ENCODE measurements around the gene AKR1E2. TPM values are rescaled to one million over a fixed set of nuclear protein-coding genes. Genes with fewer than 3 reads are reported as not detected.

AKR1E2 gene
- total RNA-seq (10 to 100 TPM in 1 of 9 donors, 1 to 10 TPM in 7, under 1 TPM in 1; 0.97 to 13.5 (median 4.2) TPM), polyA plus RNA-seq (1 to 10 TPM in 2 of 3 donors, under 1 TPM in 1; 0.95 to 3.0 (median 1.2) TPM)
- long read RNA-seq, donor 1, partial matches to known transcripts, result 0 of 1 reads
- long read RNA-seq, donor 1, other reads (novel, unspliced or antisense), result 0 of 1 reads
- long read RNA-seq, donor 2, result 0 reads
- long read RNA-seq, donor 3, result 0 reads
- long read RNA-seq, donor 4, result 0 reads
- long read RNA-seq, donor 5, partial matches to known transcripts, result 0 of 4 reads
- long read RNA-seq, donor 5, other reads (novel, unspliced or antisense), result 2 of 4 reads
- long read RNA-seq, donor 6, result 0 reads
- long read RNA-seq, donor 7, result 0 reads
- long read RNA-seq, donor 8, result 0 reads
- long read RNA-seq, donor 9, partial matches to known transcripts, result 0 of 1 reads
- long read RNA-seq, donor 9, other reads (novel, unspliced or antisense), result 0 of 1 reads
- long read RNA-seq, donor 10, result 0 reads

DNA sequence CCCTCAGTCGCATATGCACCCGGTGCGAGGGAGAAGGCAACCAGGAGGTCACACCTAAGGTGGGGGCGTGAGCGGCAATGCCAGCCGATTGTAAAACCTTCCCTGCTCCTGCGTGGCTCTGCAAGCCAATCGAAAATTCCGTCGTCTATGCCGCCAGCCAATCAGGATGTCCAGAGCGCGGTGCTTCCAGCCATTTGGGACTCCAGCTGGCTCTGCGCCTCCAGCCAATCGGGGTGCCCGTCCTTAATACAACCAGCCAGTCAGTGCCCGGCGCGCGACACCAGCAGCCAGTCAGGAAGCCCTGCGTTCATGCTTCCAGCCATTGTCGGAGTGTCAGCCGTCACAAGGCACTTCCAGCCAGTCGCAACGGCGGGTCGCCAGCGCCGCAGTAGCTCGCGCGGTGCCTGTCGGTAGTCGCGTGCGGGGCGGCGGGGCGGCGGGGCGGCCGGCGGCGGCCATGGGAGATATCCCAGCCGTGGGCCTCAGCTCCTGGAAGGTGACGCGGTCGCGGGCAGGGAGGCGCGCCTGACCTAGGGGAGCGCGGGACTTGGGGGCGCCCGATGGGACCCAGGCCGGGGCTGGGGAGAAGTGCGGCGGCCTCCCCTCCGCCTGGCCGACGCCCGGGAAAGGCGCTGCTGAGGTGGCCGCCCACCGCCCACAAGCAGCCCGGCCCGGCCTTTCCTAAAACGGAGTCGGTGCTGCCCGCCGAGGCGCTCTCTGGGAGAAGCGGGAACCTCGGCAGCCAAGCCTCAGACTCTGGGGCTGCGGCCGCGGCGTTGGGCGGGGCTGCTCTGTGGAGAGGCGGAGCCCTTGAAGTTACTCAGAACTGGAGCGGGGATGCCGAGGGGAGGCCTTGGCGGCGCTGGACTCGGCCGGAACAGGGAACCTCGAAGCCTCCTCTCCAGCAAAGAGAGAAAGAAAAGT lies at the start of gene AKR1E2:
Gene AKR1E2 (plus strand): TSS at position 340 of the 924 bp plus-strand sequence. CDS start 118 bp downstream, at position 458.
- Histone ChIP-seq H3K27ac (peak within 1 kb of the TSS; percentile 35 to 95 (median 91)), H3K27me3 (no peaks in the 10 kb centered on the region), H3K9me3 (replicated peaks in 1 of 3) (no peaks in the 10 kb centered on the region), H3K4me1 (replicated peaks in 1 of 2) (peaks cover 0 to 7% of the 10 kb centered on the region in 2 donors), H3K36me3 (replicated peaks in 1 of 2) (no peaks in the 10 kb centered on the region), H3K4me3 (peak within 1 kb of the TSS in 2 of 4 donors; percentile 41 to 48)
- whole genome bisulfite sequencing, 4 donors, result 10 to 21% (median 16%) methylated on average over 26 to 87 of the region's 87 CpGs
- peak; percentile 28 to 43 for TF ChIP-seq POLR2A (IDR thresholded peaks at IDR 0.05)
- TF ChIP-seq, protein P1, sequence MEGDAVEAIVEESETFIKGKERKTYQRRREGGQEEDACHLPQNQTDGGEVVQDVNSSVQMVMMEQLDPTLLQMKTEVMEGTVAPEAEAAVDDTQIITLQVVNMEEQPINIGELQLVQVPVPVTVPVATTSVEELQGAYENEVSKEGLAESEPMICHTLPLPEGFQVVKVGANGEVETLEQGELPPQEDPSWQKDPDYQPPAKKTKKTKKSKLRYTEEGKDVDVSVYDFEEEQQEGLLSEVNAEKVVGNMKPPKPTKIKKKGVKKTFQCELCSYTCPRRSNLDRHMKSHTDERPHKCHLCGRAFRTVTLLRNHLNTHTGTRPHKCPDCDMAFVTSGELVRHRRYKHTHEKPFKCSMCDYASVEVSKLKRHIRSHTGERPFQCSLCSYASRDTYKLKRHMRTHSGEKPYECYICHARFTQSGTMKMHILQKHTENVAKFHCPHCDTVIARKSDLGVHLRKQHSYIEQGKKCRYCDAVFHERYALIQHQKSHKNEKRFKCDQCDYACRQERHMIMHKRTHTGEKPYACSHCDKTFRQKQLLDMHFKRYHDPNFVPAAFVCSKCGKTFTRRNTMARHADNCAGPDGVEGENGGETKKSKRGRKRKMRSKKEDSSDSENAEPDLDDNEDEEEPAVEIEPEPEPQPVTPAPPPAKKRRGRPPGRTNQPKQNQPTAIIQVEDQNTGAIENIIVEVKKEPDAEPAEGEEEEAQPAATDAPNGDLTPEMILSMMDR (IDR thresholded peaks at IDR 0.05), result no peak
- intact Hi-C loops (cut with DNase I), result no loop called here
- peak; percentile 88 to 98 (median 95) for DNase-seq

DNA sequence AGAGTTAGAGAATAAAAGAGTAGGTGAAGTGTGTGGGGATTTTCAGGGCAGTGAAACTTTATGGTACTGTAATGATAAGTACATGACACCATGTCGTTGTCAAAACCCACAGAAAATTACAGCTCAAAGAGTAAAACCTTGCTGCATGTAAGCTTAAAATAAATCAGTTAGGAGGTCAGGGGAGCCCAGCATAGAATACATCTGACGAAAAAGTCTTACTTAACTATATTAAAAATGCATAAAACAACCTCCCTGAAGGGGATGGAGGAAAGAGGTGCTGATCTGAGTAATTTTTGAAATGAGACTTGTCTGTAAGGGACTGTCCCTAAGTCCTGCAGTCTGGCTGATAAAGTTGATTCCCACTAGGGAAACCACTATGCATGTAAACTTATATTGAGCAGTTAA lies 49.8 kb upstream of the AKR1E2 start:
- Histone ChIP-seq H3K27ac (no peak overlapping the region), H3K4me3 (no peak overlapping the region), H3K27me3 (no peaks in the 10 kb centered on the region), H3K36me3 (replicated peaks in 1 of 2) (no peaks in the 10 kb centered on the region), H3K9me3 (replicated peaks in 1 of 3) (no peaks in the 10 kb centered on the region), H3K4me1 (replicated peaks in 1 of 2) (no peaks in the 10 kb centered on the region)
- TF ChIP-seq, protein P1 (IDR thresholded peaks at IDR 0.05), result no peak
- no peak for TF ChIP-seq POLR2A (IDR thresholded peaks at IDR 0.05)
- intact Hi-C loops (cut with DNase I), result no loop called here
- WGBS, 4 donors, result 62 to 71% (median 65%) methylated on average over 2 of the region's 2 CpGs
- DNase-seq, result no peak

DNA sequence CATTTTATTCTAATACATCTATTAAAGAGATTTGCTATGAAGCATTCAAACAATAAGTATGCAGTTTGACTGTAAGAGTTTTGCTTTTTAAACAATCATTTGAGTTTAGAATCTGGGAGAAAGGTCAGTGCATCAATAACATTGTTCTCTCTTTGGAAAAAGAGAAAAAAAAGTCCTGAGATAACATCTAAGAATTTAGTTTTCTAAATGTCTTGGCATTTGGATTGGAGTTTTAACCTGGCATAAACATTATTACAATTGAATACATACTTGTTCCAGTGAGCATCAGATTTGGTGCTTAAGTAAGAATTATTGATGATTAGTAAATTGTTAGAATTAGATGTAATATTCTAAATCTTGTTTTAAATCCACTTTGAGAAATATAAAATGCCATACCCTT lies 47.2 kb upstream of the AKR1E2 start:
- DNase-seq, result no peak
- intact Hi-C loops (cut with DNase I), result no loop called here
- no peak for TF ChIP-seq POLR2A (IDR thresholded peaks at IDR 0.05)
- TF ChIP-seq, protein P1 (IDR thresholded peaks at IDR 0.05), result no peak
- H3K36me3 ChIP-seq (replicated peaks in 1 of 2), result no peaks in the 10 kb centered on the region
- H3K9me3 ChIP-seq (replicated peaks in 1 of 3), result no peaks in the 10 kb centered on the region
- H3K4me1 ChIP-seq (replicated peaks in 1 of 2), result no peaks in the 10 kb centered on the region
- no peaks in the 10 kb centered on the region for H3K27me3 ChIP-seq
- H3K4me3 ChIP-seq, result no peak overlapping the region
- H3K27ac ChIP-seq, result no peak overlapping the region

DNA sequence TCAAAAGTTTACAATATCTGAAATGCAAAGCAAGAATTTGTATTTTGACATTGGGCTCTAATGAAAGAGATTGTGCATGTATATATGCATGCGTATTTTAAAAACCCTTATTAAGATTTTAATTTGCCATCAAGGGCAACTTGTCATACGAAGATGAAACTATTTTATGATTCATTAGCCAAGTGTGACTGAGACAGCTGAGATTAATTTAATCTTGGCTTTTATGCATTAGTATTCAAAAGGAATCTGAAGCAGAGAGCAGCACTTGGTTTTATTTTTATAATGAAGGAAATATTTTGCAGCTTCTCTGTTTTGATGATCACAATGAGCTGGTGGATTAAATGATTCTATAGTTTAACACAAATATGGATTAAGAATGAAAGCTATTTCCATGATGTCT lies 45.9 kb upstream of the AKR1E2 start:
- Histone ChIP-seq H3K4me1 (replicated peaks in 1 of 2) (no peaks in the 10 kb centered on the region), H3K9me3 (replicated peaks in 1 of 3) (no peaks in the 10 kb centered on the region), H3K27ac (no peak overlapping the region), H3K36me3 (replicated peaks in 1 of 2) (no peaks in the 10 kb centered on the region), H3K4me3 (no peak overlapping the region), H3K27me3 (no peaks in the 10 kb centered on the region)
- intact Hi-C loops (cut with DNase I), result no loop called here
- no peak for DNase-seq
- TF ChIP-seq POLR2A (IDR thresholded peaks at IDR 0.05), result no peak
- TF ChIP-seq, protein P1 (IDR thresholded peaks at IDR 0.05), result no peak
- WGBS, 4 donors, result 60 to 69% (median 64%) methylated on average over 2 of the region's 2 CpGs
